Measurements from ENCODE around the gene IL6R.
A peak's percentile ranks its signal among the peaks of the same experiment; 100 is the strongest.
"Not testable (repeated sequence)": the region's sequence is repeated elsewhere in the genome, so short reads cannot be mapped to it uniquely, and the experiment has no call there.

Gene IL6R

DNA sequence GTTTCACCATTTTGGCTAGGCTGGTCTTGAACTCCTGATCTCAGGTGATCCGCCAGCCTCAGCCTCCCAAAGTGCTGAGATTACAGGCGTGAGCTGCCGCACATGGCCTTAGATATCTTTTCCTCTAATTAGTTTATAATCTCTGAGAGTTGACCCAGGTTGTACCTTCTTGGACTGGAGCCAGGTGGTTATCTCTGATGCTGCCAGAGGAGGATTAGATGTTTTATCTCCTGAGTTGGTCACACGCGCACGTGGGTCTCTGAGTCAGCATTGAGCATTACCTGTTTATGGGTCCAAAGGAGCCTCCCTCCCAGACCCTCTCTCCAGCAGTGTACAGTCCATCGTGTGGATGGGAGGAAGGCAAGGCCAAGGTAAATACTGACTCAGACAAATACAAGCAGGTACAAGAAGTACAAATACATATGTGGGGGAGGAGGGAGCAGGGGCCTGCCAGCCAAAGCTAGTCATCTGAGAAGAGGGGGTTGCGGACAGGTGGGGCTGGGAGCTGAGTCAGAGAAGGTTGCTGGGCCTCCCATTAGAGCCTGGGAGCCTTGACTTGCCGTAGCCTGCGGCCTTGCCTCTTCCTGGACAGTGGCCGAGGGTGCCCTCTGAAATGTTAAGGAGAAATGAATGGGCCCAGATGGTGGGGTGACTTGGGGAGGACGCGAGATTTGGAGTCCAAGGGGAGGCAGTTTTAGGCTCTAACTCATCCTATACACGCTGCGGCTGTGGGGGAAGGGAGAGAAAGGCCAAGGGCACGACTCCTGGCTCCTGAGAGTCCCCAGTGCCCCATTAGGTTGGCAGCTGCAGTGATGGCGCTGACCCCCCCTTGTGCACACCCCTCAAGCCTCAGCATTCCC lies 13.1 kb downstream of the IL6R start:
- Mint-ChIP-seq H3K27me3 (no peaks in the 10 kb centered on the region), H3K36me3 (peaks cover 4% of the 10 kb centered on the region), H3K27ac (peak overlapping the region; percentile 99), H3K9me3 (no peaks in the 10 kb centered on the region), H3K4me1 (peaks cover 88% of the 10 kb centered on the region), H3K4me3 (peak overlapping the region; percentile 86)

DNA sequence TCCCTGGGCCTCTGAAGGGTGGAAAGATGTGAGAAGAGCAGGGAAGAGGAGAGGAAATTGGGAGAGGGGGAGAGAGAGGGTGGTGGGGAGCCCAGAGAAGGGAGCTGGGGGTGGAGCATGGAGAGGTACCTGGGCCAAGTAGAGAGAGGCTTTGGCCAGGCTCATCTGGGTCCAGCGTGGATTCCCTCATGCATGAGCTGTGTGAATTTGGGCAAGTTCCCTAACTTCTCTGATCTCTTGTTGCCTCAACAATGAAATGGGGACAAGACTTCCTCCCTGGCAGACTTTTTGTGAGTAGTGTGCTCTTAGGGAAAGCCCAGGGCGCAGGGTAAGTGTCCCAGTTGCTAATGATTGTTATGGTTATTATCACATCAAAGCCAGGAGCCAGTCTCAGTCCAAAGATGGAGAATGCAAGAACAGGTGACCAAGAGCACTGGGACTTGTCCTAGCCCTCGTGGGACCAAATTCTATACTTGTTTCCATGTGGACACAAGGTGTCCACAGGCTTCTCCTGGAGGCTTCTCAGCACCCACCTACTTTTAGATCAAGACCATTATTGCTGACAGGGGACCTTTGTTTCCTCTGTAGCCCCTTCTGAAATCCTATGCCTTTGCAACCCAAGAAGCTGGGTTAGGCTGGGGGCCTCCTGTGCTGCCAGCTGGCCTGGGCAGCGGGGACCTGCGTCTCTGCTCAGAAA lies 13.9 kb downstream of the IL6R start:
- no peaks in the 10 kb centered on the region for H3K9me3 Mint-ChIP-seq
- H3K4me3 Mint-ChIP-seq: peak overlapping the region; percentile 86
- H3K36me3 Mint-ChIP-seq: peaks cover 1% of the 10 kb centered on the region
- peaks cover 88% of the 10 kb centered on the region for H3K4me1 Mint-ChIP-seq
- no peaks in the 10 kb centered on the region for H3K27me3 Mint-ChIP-seq
- peak overlapping the region; percentile 99 for H3K27ac Mint-ChIP-seq

- Mint-ChIP-seq H3K27me3 (no peaks in the 10 kb centered on the region), H3K27ac (peak overlapping the region; percentile 99), H3K9me3 (no peaks in the 10 kb centered on the region), H3K36me3 (peaks cover 1% of the 10 kb centered on the region), H3K4me1 (peaks cover 90% of the 10 kb centered on the region), H3K4me3 (peak overlapping the region; percentile 86)
Observed at GRCh38 chr1:154419620-154420571, 14.8 kb downstream of the IL6R start.

DNA sequence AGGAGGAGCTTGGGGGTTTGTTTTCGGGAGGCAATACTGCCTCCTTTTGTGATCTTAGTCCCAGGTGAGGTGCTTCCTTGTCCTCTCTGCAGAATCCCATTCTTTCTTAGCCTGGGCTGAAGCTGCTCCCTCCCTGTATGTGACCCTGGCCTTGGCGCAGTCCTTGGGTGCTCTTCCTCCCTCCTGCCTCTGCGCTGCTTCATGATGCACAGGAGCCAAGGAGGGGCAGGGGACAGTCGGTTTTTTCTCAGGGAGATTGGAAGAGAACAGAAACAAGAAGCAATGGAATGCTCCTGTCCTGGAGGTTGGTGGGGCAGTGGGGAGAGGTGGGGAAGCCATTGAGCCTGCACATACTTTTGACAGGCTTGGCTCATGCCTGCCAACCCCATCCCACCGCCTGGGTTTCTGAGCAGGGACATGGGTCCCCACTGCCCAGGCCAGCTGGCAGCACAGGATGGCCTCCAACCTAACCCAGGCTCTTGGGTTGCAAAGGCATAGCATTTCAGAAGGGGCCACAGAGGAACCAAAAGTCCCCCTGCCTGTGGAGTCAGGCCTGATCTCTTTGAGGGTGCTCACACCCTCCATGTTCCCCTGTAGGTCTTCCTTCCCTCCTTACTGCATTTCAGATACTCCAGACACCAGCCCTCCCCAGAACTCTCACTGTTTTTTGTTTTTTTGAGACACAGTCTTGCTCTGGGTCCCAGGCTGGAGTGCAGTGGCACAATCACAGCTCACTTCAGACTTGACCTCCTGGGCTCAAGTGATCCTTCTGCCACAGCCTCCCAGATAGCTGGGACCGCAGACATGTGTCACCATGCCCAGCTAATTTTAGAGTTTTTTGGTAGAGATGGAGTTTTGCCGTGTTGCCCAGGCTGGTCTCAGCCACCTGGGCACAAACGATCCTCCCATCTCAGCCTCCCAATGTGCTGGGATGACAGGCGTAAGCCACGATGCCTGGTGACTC lies 16.1 kb downstream of the IL6R start:
- Mint-ChIP-seq H3K27me3 (no peaks in the 10 kb centered on the region), H3K4me1 (peaks cover 94% of the 10 kb centered on the region), H3K9me3 (no peaks in the 10 kb centered on the region), H3K27ac (peak overlapping the region; percentile 74), H3K36me3 (peaks cover 1% of the 10 kb centered on the region), H3K4me3 (peak overlapping the region; percentile 30)

GRCh38 chr1:154422049-154422448 lies 16.9 kb downstream of the IL6R start:
- H3K4me1 Mint-ChIP-seq: peaks cover 89% of the 10 kb centered on the region
- H3K27me3 Mint-ChIP-seq, H3K9me3 Mint-ChIP-seq, H3K36me3 Mint-ChIP-seq: not testable (repeated sequence)
- peak overlapping the region; percentile 80 for H3K27ac Mint-ChIP-seq
- H3K4me3 Mint-ChIP-seq: peak overlapping the region; percentile 23

DNA sequence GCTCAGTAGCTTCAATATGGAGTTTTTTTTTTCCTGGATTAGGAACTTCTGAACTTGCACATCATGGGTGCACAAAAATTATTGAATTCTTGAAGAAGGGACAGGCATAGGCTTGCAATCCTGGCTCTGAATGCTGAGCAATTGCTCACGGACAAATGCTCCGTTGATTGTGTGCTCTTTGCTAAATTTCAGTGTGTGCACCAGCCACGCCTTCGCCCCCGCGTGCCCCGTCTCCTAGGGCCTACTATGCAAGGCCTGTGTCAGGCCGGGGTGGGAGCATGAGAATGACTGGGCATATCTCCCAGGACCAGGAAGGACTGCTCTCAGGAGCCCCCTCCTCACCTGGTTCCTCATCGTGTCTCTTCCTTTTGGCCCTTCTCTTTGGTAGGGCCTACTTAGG lies 17.4 kb downstream of the IL6R start:
- Mint-ChIP-seq H3K9me3 (no peaks in the 10 kb centered on the region), H3K27ac (peak overlapping the region; percentile 80), H3K4me3 (no peak overlapping the region), H3K27me3 (no peaks in the 10 kb centered on the region), H3K36me3 (peaks cover 1% of the 10 kb centered on the region), H3K4me1 (peaks cover 89% of the 10 kb centered on the region)

- Mint-ChIP-seq H3K4me1 (peaks cover 89% of the 10 kb centered on the region), H3K4me3 (peak overlapping the region; percentile 27), H3K27ac (peak overlapping the region; percentile 82), H3K36me3 (no peaks in the 10 kb centered on the region), H3K9me3 (no peaks in the 10 kb centered on the region), H3K27me3 (no peaks in the 10 kb centered on the region)
Observed at GRCh38 chr1:154423304-154423987, 18.3 kb downstream of the IL6R start.

DNA sequence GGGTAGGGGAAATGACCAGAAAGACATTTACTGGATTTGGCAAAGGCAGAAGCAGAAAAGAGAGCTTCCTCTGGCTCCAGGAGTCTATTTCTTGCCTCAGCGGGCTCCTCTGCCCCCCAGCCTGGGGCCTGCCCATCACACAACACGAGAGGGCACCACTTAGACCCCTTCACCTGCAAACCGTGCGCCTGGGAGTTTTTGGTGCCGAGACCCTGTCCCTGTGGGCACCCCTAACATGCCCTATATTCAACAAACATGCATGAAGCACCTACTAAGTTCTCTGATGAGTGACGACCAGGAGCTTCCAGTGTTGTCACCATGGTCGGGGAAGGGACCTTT lies 18.8 kb downstream of the IL6R start:
- Mint-ChIP-seq H3K27me3 (no peaks in the 10 kb centered on the region), H3K9me3 (no peaks in the 10 kb centered on the region), H3K27ac (peak overlapping the region; percentile 82), H3K4me1 (peaks cover 88% of the 10 kb centered on the region), H3K36me3 (no peaks in the 10 kb centered on the region), H3K4me3 (no peak overlapping the region)

DNA sequence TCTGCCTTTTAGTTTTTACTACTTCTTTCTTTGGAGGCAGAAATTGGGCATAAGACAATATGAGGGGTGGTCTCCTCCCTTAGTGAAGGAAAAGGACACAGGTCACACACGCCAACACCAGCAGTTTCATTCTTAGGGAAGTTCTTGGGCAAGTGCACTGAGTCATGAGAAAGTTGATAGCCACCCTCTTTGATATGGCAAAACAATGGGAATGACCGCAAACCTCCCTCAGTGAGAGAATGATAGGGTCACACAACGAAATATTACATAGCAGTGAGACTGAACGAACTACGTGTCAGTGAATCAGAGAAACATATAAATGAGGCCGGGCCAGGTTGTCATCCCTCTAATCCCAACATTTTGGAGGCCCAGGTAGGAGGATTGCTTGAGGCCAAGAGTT lies 20.0 kb downstream of the IL6R start:
- H3K36me3 Mint-ChIP-seq: peaks cover 2% of the 10 kb centered on the region
- H3K27ac Mint-ChIP-seq: peak overlapping the region; percentile 46
- no peaks in the 10 kb centered on the region for H3K27me3 Mint-ChIP-seq
- no peak overlapping the region for H3K4me3 Mint-ChIP-seq
- peaks cover 76% of the 10 kb centered on the region for H3K4me1 Mint-ChIP-seq
- no peaks in the 10 kb centered on the region for H3K9me3 Mint-ChIP-seq

- H3K9me3 Mint-ChIP-seq: no peaks in the 10 kb centered on the region
- no peaks in the 10 kb centered on the region for H3K27me3 Mint-ChIP-seq
- H3K36me3 Mint-ChIP-seq: peaks cover 4% of the 10 kb centered on the region
- H3K4me3 Mint-ChIP-seq: no peak overlapping the region
- H3K4me1 Mint-ChIP-seq: peaks cover 77% of the 10 kb centered on the region
- H3K27ac Mint-ChIP-seq: peak overlapping the region; percentile 62
Observed at GRCh38 chr1:154427173-154428139, 22.3 kb downstream of the IL6R start.

- Mint-ChIP-seq H3K9me3 (no peaks in the 10 kb centered on the region), H3K4me1 (peaks cover 72% of the 10 kb centered on the region), H3K27me3 (no peaks in the 10 kb centered on the region), H3K4me3 (no peak overlapping the region), H3K36me3 (peaks cover 6% of the 10 kb centered on the region), H3K27ac (no peak overlapping the region)
Observed at GRCh38 chr1:154429118-154429517, 24.0 kb downstream of the IL6R start.

DNA sequence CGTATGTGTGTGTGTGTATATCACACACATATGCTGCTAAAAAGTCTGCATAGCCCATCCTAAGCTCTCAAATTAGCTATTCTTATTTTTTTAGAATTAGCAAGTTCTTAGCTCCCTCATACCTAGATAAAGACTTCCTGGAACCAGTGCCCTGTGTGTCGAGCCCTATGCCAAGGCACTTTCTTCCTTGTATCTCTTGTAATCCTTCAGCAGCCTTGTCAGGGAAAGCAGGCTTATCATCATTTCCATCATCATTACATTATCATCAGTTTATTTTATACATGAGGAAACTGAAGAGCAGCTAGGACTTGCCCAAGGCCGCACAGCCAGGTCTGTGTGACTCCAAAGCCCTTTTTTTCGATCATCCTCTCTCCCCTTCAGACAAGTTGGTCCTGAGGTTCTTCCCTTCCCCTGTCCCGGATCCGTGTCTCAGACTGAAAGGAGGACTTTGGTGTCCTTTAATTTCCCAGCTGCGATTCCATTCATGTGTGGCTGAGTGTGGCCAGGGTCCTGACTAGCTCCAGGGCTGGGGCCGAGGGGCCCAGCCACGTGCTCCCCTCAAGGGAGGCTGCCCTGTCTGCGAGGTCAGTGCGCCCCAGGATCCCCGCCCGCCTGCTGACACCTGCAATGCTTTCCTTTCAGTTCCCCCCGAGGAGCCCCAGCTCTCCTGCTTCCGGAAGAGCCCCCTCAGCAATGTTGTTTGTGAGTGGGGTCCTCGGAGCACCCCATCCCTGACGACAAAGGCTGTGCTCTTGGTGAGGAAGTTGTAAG lies 24.9 kb downstream of the IL6R start:
- Mint-ChIP-seq H3K9me3 (no peaks in the 10 kb centered on the region), H3K27me3 (no peaks in the 10 kb centered on the region), H3K4me3 (no peak overlapping the region), H3K36me3 (peaks cover 6% of the 10 kb centered on the region), H3K27ac (peak overlapping the region; percentile 6), H3K4me1 (peaks cover 63% of the 10 kb centered on the region)

GRCh38 chr1:154430903-154431302 lies 25.8 kb downstream of the IL6R start:
- Mint-ChIP-seq H3K36me3 (peaks cover 6% of the 10 kb centered on the region), H3K9me3 (no peaks in the 10 kb centered on the region), H3K4me3 (no peak overlapping the region), H3K27ac (peak overlapping the region; percentile 6), H3K4me1 (peaks cover 54% of the 10 kb centered on the region), H3K27me3 (no peaks in the 10 kb centered on the region)

All from activated naive CD4-positive, alpha-beta T cell treated with anti-CD3 and anti-CD28 coated beads, Interleukin-2, amount 50 U/mL, for 24 hours (primary cell).